Measurements from ENCODE around the gene PSMD1. TPM values are rescaled to one million over a fixed set of nuclear protein-coding genes. Genes with fewer than 3 reads are reported as not detected.

The PSMD1 gene
- total and polyA plus RNA-seq, 2 experiments from 2014 or later, result 102 to 106 TPM

- peak; percentile 47 for DNase-seq
- WGBS, 2 experiments (ENCODE audit: low coverage in 1 of 2, low lambda C conversion rate in 2 of 2, missing lambda C conversion rate in 2 of 2), result 12 to 16% methylated on average over 11 of the region's 11 CpGs
- Histone ChIP-seq H2AFZ (peak overlapping the region; percentile 96), H3K4me1 (ENCODE audit: insufficient read depth) (peaks cover 25% of the 10 kb centered on the region), H3K4me2 (ENCODE audit: unreplicated experiment) (peak overlapping the region; percentile 95), H3K27ac (0 out of 2 replicates have a peak overlapping the region, but pooled peaks have one; percentile 75), H4K20me1 (ENCODE audit: insufficient read depth) (no peaks in the 10 kb centered on the region), H3K79me2 (ENCODE audit: insufficient read depth) (peaks cover 33% of the 10 kb centered on the region), H3K36me3 (ENCODE audit: low read depth) (no peaks in the 10 kb centered on the region), H3F3A (ENCODE audit: insufficient read depth) (peaks cover 6% of the 10 kb centered on the region), H3K4me3 (peak overlapping the region; percentile 90), H3K9me2 (ENCODE audit: insufficient read depth) (no peaks in the 10 kb centered on the region), H3K9me3 (ENCODE audit: low read depth) (no peaks in the 10 kb centered on the region), H3K27me3 (replicated peaks; ENCODE audit: insufficient read depth) (no peaks in the 10 kb centered on the region), H3K9ac (peak overlapping the region; percentile 81)
- in situ Hi-C loops (cut with MboI), result loop anchor here (10.0 kb wide), 1 partner anchor 93 kb away; no protein-coding TSS in a partner anchor
- no peak for TF ChIP-seq EZH2 (IDR thresholded peaks at IDR 0.05; ENCODE audit: insufficient read depth, poor library complexity, severe bottlenecking)
- no peak for TF ChIP-seq EZH2phosphoT487 (IDR thresholded peaks at IDR 0.05; ENCODE audit: insufficient read depth, low read depth)
Measured at GRCh38 chr2:231197706-231198290, 141.1 kb downstream of the PSMD1 start.

GRCh38 chr2:231198291-231199173 is 141.9 kb downstream of the PSMD1 start, which contains the start of gene ARMC9:
Gene ARMC9, plus strand, starts transcription at chr2:231198631. Its CDS starts 7,608 bp downstream, at chr2:231206239.
- in situ Hi-C loops (cut with MboI), result loop anchor here (10.0 kb wide), 1 partner anchor 94 kb away; no protein-coding TSS in a partner anchor
- peak; percentile 88 for DNase-seq
- 1 to 2% methylated on average over 70 to 80 of the region's 83 CpGs for WGBS, 2 experiments (ENCODE audit: low coverage in 1 of 2, low lambda C conversion rate in 2 of 2, missing lambda C conversion rate in 2 of 2)

GRCh38 chr2:231199219-231199618 is 142.6 kb downstream of the PSMD1 start:
- no peaks in the 10 kb centered on the region for H3K9me3 ChIP-seq (ENCODE audit: low read depth)
- no peak for TF ChIP-seq EZH2 (IDR thresholded peaks at IDR 0.05; ENCODE audit: insufficient read depth, poor library complexity, severe bottlenecking)
- TF ChIP-seq EZH2phosphoT487 (IDR thresholded peaks at IDR 0.05; ENCODE audit: insufficient read depth, low read depth), result no peak
- no peaks in the 10 kb centered on the region for H3K36me3 ChIP-seq (ENCODE audit: low read depth)
- H3K9ac ChIP-seq, result peak overlapping the region; percentile 81
- peaks cover 25% of the 10 kb centered on the region for H3K4me1 ChIP-seq (ENCODE audit: insufficient read depth)
- no peaks in the 10 kb centered on the region for H3K9me2 ChIP-seq (ENCODE audit: insufficient read depth)
- DNase-seq, result peak; percentile 84
- peaks cover 47% of the 10 kb centered on the region for H3K79me2 ChIP-seq (ENCODE audit: insufficient read depth)
- H3K27ac ChIP-seq, result peak overlapping the region; percentile 75
- peak overlapping the region; percentile 96 for H2AFZ ChIP-seq
- peak overlapping the region; percentile 95 for H3K4me2 ChIP-seq (ENCODE audit: unreplicated experiment)
- no peaks in the 10 kb centered on the region for H4K20me1 ChIP-seq (ENCODE audit: insufficient read depth)
- H3K27me3 ChIP-seq (replicated peaks; ENCODE audit: insufficient read depth), result no peaks in the 10 kb centered on the region
- WGBS, 2 experiments (ENCODE audit: low coverage in 1 of 2, low lambda C conversion rate in 2 of 2, missing lambda C conversion rate in 2 of 2), result 2% methylated on average over 5 of the region's 5 CpGs
- in situ Hi-C loops (cut with MboI), result loop anchor here (10.0 kb wide), 1 partner anchor 94 kb away; no protein-coding TSS in a partner anchor
- H3K4me3 ChIP-seq, result peak overlapping the region; percentile 90
- peaks cover 6% of the 10 kb centered on the region for H3F3A ChIP-seq (ENCODE audit: insufficient read depth)

More at GRCh38 chr2:231198291-231199173, 141.9 kb downstream of the PSMD1 start, which contains the start of gene ARMC9:
- peak within 1 kb of the TSS; percentile 90 for H3K4me3 ChIP-seq
- H3K9me2 ChIP-seq (ENCODE audit: insufficient read depth), result no peaks in the 10 kb centered on the region
- peak within 1 kb of the TSS; percentile 75 for H3K27ac ChIP-seq
- peaks cover 40% of the 10 kb centered on the region for H3K79me2 ChIP-seq (ENCODE audit: insufficient read depth)
- H3K9ac ChIP-seq, result peak within 1 kb of the TSS; percentile 81
- H3K27me3 ChIP-seq (replicated peaks; ENCODE audit: insufficient read depth), result no peaks in the 10 kb centered on the region
- no peaks in the 10 kb centered on the region for H3K36me3 ChIP-seq (ENCODE audit: low read depth)
- peaks cover 25% of the 10 kb centered on the region for H3K4me1 ChIP-seq (ENCODE audit: insufficient read depth)
- H4K20me1 ChIP-seq (ENCODE audit: insufficient read depth), result no peaks in the 10 kb centered on the region
- no peaks in the 10 kb centered on the region for H3K9me3 ChIP-seq (ENCODE audit: low read depth)
- H3K4me2 ChIP-seq (ENCODE audit: unreplicated experiment), result peak within 1 kb of the TSS; percentile 95
- peak within 1 kb of the TSS; percentile 96 for H2AFZ ChIP-seq
- peaks cover 6% of the 10 kb centered on the region for H3F3A ChIP-seq (ENCODE audit: insufficient read depth)
- no peak for TF ChIP-seq EZH2 (IDR thresholded peaks at IDR 0.05; ENCODE audit: insufficient read depth, poor library complexity, severe bottlenecking)
- no peak for TF ChIP-seq EZH2phosphoT487 (IDR thresholded peaks at IDR 0.05; ENCODE audit: insufficient read depth, low read depth)

- 89 to 94% methylated on average over 3 of the region's 3 CpGs for WGBS, 2 experiments (ENCODE audit: low coverage in 1 of 2, low lambda C conversion rate in 2 of 2, missing lambda C conversion rate in 2 of 2)
- Histone ChIP-seq H3K4me1 (ENCODE audit: insufficient read depth) (peaks cover 25% of the 10 kb centered on the region), H4K20me1 (ENCODE audit: insufficient read depth) (no peaks in the 10 kb centered on the region), H3K4me3 (0 out of 2 replicates have a peak overlapping the region, but pooled peaks have one; percentile 90), H3K27me3 (replicated peaks; ENCODE audit: insufficient read depth) (no peaks in the 10 kb centered on the region), H3K79me2 (ENCODE audit: insufficient read depth) (peaks cover 63% of the 10 kb centered on the region), H3K9me2 (ENCODE audit: insufficient read depth) (no peaks in the 10 kb centered on the region), H3K4me2 (ENCODE audit: unreplicated experiment) (peak overlapping the region; percentile 95), H3K36me3 (ENCODE audit: low read depth) (no peaks in the 10 kb centered on the region), H3K9ac (no peak overlapping the region), H2AFZ (no peak overlapping the region), H3K27ac (no peak overlapping the region), H3K9me3 (ENCODE audit: low read depth) (no peaks in the 10 kb centered on the region), H3F3A (ENCODE audit: insufficient read depth) (peaks cover 6% of the 10 kb centered on the region)
- TF ChIP-seq EZH2 (IDR thresholded peaks at IDR 0.05; ENCODE audit: insufficient read depth, poor library complexity, severe bottlenecking), result no peak
- no peak for TF ChIP-seq EZH2phosphoT487 (IDR thresholded peaks at IDR 0.05; ENCODE audit: insufficient read depth, low read depth)
- in situ Hi-C loops (cut with MboI), result no loop called here
- peak; percentile 75 for DNase-seq
Measured at GRCh38 chr2:231200805-231201474, 144.3 kb downstream of the PSMD1 start.

Data from GM23248 (cell line).